Transverse colon (tissue), 4 donors: ENCODE data around the gene ASH1L. TPM values are rescaled to one million over a fixed set of nuclear protein-coding genes. Genes with fewer than 3 reads are reported as not detected.
"Not testable (repeated sequence)": the region's sequence is repeated elsewhere in the genome, so short reads cannot be mapped to it uniquely, and the experiment has no call there.

Experiments
- DNase-seq: peaks from one replicate; pipeline ENCODE4 v3.0.0-alpha.2; 2019
- H3K27ac ChIP-seq, 4 donors: fragments of 200-600 bp; sonication (generic); 2 replicates each; pipeline ENCODE4 v1.5.1; 2016 to 2018; ENCODE audit warnings: inconsistent platforms in 4 of 4
- H3K27me3 ChIP-seq: fragments of 200-600 bp; sonication (generic); 2 replicates; pipeline ENCODE4 v1.5.1; 2017; ENCODE audit warnings: inconsistent platforms
- H3K36me3 ChIP-seq, 4 donors: fragments of 200-600 bp; sonication (generic); 2 replicates each; pipeline ENCODE4 v1.5.1; 2017 to 2019; ENCODE audit warnings: inconsistent platforms in 4 of 4
- H3K4me1 ChIP-seq, 4 donors: fragments of 200-600 bp; sonication (generic); 2 replicates each; pipeline ENCODE4 v1.5.1; 2017 to 2020; ENCODE audit warnings: inconsistent platforms in 4 of 4
- H3K4me3 ChIP-seq, 4 donors: fragments of 200-600 bp; sonication (generic); 1 replicate in 1 of 4; 2 replicates in 3 of 4; pipeline versions ENCODE4 v1.5.1 to v1.6.1; 2017 to 2019; ENCODE audit warnings: inconsistent platforms in 4 of 4
- H3K9me3 ChIP-seq, 2 donors: fragments of 200-600 bp; sonication (generic); 2 replicates each; pipeline ENCODE4 v1.5.1; 2017 to 2019; ENCODE audit warnings: inconsistent platforms in 2 of 2
- EP300 ChIP-seq: sonication (generic); formaldehyde crosslinking; IDR thresholded peaks from one replicate; pipeline ENCODE4 v1.6.1; 2017; ENCODE audit warnings: antibody characterized with exemption, low read depth
- POLR2A ChIP-seq: fragments of 450-650 bp; IDR thresholded peaks from one replicate; pipeline ENCODE4 v1.6.1; 2016; ENCODE audit warnings: antibody characterized with exemption, mild to moderate bottlenecking, moderate library complexity
- POLR2AphosphoS5 ChIP-seq, 3 donors: sonication (generic); formaldehyde crosslinking; IDR thresholded peaks; one replicate each; pipeline ENCODE4 v1.6.1; 2016; ENCODE audit warnings: antibody characterized with exemption in 3 of 3
- WGBS, 2 donors: methylation state at CpG; one replicate each; pipeline ENCODE4 v1.1.5; 2018; ENCODE audit warnings: low coverage in 1 of 2; 5-methylcytosine and 5-hydroxymethylcytosine counted together
- in situ Hi-C, 4 donors: fragments of 200-750 bp; cut with MboI; loops; one replicate each; pipeline versions ENCODE4 v1.15.0 to v1.15.1; 2017; ENCODE audit warnings: low sequenced_read_pairs in 3 of 4, low pct_ligation_motif_present in 1 of 4, low pct_unique_long_range_greater_than_20kb in 1 of 4
- intact Hi-C: fragments of 100-400 bp; cut with DNase I; formaldehyde crosslinking; loops from one replicate; pipeline ENCODE4 v1.15.1; 2023; ENCODE audit warnings: low total_unique reads
- total RNA-seq, 4 donors: library from RNA; depleted of rRNA; stranded (reverse); fragments of >200 nt; gene quantifications; one replicate each; pipeline ENCODE4 v1.1.0, GENCODE V29; 2016
- TF ChIP-seq, protein P1 (sequence below), 5 experiments: fragments of 200-600 bp in 3 of 5; fragments of 450-650 bp in 2 of 5; sonication (generic) in 3 of 5; IDR thresholded peaks; 1 replicate in 2 of 5; 2 replicates in 3 of 5; pipeline ENCODE4 v1.5.1; 2016 to 2017; ENCODE audit warnings: antibody characterized with exemption in 5 of 5, inconsistent platforms in 3 of 5, mild to moderate bottlenecking in 2 of 5, moderate library complexity in 1 of 5

Gene ASH1L
- total RNA-seq, 4 donors from 2014 or later, result 47.4 to 206 (median 89.1) TPM

DNA sequence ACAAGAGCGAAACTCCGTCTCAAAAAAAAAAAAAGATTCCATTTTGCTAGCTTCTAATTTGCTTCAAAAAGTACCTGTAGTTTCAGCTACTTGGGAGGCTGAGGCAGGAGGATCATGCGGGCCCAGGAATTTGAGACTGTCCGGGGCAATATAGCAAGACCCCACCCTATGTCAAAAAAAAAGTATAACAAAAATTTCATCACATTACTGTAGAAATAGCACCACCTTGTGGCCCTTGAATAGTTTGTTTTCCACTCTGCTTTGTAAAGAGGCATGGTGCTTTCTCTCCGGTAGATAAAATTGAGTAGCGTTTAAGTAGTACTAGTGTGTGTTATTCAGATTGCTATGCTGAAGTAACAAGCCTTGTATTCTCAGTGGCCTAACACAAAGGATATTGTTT is 29.2 kb upstream of the ASH1L start:
- no peaks in the 10 kb centered on the region for H3K36me3 ChIP-seq
- 33 to 38% methylated on average over 6 of the region's 6 CpGs for WGBS, 2 donors
- TF ChIP-seq, protein P1, sequence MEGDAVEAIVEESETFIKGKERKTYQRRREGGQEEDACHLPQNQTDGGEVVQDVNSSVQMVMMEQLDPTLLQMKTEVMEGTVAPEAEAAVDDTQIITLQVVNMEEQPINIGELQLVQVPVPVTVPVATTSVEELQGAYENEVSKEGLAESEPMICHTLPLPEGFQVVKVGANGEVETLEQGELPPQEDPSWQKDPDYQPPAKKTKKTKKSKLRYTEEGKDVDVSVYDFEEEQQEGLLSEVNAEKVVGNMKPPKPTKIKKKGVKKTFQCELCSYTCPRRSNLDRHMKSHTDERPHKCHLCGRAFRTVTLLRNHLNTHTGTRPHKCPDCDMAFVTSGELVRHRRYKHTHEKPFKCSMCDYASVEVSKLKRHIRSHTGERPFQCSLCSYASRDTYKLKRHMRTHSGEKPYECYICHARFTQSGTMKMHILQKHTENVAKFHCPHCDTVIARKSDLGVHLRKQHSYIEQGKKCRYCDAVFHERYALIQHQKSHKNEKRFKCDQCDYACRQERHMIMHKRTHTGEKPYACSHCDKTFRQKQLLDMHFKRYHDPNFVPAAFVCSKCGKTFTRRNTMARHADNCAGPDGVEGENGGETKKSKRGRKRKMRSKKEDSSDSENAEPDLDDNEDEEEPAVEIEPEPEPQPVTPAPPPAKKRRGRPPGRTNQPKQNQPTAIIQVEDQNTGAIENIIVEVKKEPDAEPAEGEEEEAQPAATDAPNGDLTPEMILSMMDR (IDR thresholded peaks at IDR 0.05), result peak; percentile 49 to 56 (median 51)
- TF ChIP-seq EP300 (no peak), POLR2AphosphoS5 (IDR thresholded peaks at IDR 0.05) (no peak)
- H3K4me1 ChIP-seq, result no peaks in the 10 kb centered on the region
- no peaks in the 10 kb centered on the region for H3K9me3 ChIP-seq
- intact Hi-C loops (loop anchor here (10.0 kb wide), 1 partner anchor 337 kb away; the partner anchor contains the start of gene ENTREP3), in situ Hi-C loops (loop anchor here in 1 of 4 donors (25.0 kb wide), 2 partner anchors 254 to 329 kb away; partner anchors contain the start of genes CLK2, ENTREP3 and SCAMP3)
- H3K4me3 ChIP-seq, result no peak overlapping the region
- DNase-seq, result no peak
- no peaks in the 10 kb centered on the region for H3K27me3 ChIP-seq
- no peak overlapping the region for H3K27ac ChIP-seq

DNA sequence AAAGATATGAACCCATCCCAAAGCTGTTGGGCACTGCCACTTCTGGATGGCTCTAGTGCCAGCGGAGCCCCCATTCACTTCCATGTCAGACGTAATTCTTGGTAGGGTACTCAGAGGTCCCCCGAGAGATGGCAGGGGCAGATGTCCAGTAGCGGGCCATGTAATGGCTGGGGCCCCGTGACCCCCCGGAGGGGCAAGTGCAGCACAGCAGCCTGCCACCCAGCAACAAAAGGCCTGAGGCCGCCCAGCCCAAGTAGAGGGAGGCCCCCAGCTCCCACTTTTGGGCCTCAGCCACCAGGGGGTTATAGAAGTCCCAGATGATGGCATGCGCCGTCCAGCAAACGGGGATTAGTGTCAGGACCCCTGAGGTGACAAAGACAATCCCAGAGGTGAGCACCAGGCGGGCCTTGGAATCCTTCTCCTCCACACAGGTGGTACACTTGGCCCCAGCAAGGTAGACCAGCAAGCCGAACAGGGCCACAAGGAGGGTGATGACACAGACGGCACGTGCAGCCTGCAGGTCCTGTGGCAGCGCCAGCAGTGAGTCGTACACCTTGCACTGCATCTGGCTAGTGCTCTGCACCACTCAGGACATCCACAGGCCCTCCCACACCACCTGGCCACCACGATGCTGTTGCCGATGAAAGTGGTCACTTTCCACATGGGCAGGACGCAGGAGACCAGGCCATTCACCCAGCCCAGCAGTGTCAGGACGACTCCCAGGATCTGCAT is 28.1 kb upstream of the ASH1L start:
- H3K4me1 ChIP-seq, DNase-seq, H3K27ac ChIP-seq, H3K27me3 ChIP-seq, H3K36me3 ChIP-seq, H3K9me3 ChIP-seq, H3K4me3 ChIP-seq: not testable (repeated sequence)
- in situ Hi-C loops, result loop anchor here in 1 of 4 donors (25.0 kb wide), 2 partner anchors 253 to 328 kb away; partner anchors contain the start of genes CLK2, ENTREP3 and SCAMP3
- intact Hi-C loops, result loop anchor here (10.0 kb wide), 1 partner anchor 336 kb away; the partner anchor contains the start of gene ENTREP3
- WGBS, 2 donors, result 94% methylated on average over 20 of the region's 20 CpGs; no CpG with 5 or more reads in 1 of the 2 donors

DNA sequence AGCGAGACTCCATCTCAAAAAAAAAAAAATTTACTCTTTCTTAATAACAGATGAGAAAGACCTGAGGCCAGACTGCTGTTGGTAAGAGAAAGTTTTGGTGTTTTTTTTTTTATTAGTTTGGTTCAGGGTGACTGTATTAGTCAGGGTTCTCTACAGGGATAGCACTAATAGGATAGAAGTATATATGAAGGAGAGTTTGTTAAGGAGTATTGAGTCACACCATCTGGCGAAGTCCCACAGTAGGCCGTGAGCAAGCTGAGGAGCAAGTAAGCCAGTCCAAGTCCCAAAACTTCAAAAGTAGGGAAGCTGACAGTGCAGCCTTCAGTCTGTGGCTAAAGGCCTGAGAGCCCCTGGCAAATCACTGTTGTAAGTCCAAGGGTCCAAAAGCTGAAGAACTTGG is 26.7 kb upstream of the ASH1L start:
- H3K27ac ChIP-seq, H3K4me1 ChIP-seq, DNase-seq, H3K4me3 ChIP-seq, H3K27me3 ChIP-seq, intact Hi-C loops, H3K36me3 ChIP-seq, H3K9me3 ChIP-seq: not testable (repeated sequence)
- WGBS, 2 donors, result 91 to 100% methylated on average over 2 to 3 of the region's 3 CpGs
- in situ Hi-C loops, result loop anchor here in 1 of 4 donors (25.0 kb wide), 2 partner anchors 252 to 327 kb away; partner anchors contain the start of genes CLK2, ENTREP3 and SCAMP3

DNA sequence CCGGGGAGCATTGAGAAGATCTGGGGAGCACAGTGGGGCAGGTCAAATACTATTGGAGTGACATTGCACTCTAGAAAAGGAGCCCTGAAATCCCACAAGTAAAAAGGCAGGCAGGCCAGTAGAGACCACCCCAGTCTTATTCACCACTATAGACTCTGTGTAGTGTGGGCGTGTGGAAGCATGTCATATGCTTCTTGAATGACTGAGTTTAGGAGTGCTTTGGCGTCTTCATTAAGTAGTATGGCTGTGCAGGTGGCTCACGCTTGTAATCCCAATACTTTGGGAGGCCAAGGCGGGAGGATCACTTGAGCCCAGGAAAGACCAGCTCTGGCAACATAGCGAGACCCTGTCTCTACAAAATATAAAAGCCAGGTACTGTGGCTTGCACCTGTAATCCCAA is 21.2 kb upstream of the ASH1L start:
- H3K4me1 ChIP-seq, intact Hi-C loops, H3K9me3 ChIP-seq, H3K27ac ChIP-seq, H3K27me3 ChIP-seq, DNase-seq, H3K36me3 ChIP-seq, H3K4me3 ChIP-seq: not testable (repeated sequence)
- 93 to 100% methylated on average over 1 to 6 of the region's 6 CpGs for WGBS, 2 donors
- in situ Hi-C loops, result loop anchor here in 1 of 4 donors (25.0 kb wide), 2 partner anchors 247 to 322 kb away; partner anchors contain the start of genes CLK2, ENTREP3 and SCAMP3

DNA sequence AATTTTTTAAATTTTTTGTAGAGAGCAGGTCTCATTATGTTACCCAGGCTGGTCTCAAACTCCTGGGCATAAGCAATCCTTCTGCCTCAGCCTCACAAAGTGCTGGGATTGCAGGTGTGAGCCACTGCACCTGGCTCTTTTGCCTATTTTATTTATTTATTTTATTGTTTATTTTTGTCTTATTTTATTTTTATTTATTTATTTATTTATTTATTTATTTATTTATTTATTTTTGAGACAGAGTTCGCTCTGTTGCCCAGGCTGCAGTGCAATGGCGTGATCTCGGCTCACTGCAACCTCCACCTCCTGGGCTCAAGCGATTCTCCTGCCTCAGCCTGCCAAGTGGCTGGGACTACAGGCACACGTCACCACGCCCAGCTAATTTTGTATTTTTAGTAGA is 13.0 kb upstream of the ASH1L start:
- DNase-seq, H3K4me1 ChIP-seq, intact Hi-C loops, H3K27ac ChIP-seq, H3K9me3 ChIP-seq, H3K27me3 ChIP-seq, H3K36me3 ChIP-seq, H3K4me3 ChIP-seq: not testable (repeated sequence)
- in situ Hi-C loops, result loop anchor here in 1 of 4 donors (25.0 kb wide), 2 partner anchors 238 to 313 kb away; partner anchors contain the start of genes CLK2, ENTREP3 and SCAMP3
- 95 to 97% methylated on average over 6 of the region's 6 CpGs for WGBS, 2 donors

DNA sequence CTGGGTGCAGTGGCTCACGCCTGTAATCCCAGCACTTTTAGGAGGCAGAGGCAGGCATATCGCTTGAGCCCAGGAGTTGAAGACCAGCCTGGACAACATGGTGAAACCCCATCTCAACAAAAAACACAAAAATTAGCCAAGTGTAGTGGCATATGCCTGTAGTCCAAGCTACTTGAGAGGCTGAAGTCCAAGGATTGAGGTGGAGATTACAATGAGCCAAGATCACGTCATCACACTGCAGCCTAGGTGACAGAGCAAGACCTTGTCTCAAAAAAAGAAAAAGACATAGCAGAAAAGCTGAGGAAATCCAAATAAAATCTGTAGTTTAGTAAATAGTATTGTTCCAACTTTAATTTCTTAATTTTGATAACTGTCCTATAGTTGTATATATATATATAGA is 11.5 kb upstream of the ASH1L start:
- no peak for DNase-seq
- Histone ChIP-seq H3K4me3 (no peak overlapping the region), H3K27me3 (no peaks in the 10 kb centered on the region), H3K36me3 (no peaks in the 10 kb centered on the region), H3K27ac (no peak overlapping the region), H3K4me1 (no peaks in the 10 kb centered on the region), H3K9me3 (no peaks in the 10 kb centered on the region)
- TF ChIP-seq EP300, result no peak
- no peak for TF ChIP-seq POLR2A
- TF ChIP-seq, protein P1 (IDR thresholded peaks at IDR 0.05), result no peak
- no peak for TF ChIP-seq POLR2AphosphoS5 (IDR thresholded peaks at IDR 0.05)
- in situ Hi-C loops, result no loop called here
- WGBS, 2 donors, result 86 to 92% methylated on average over 2 to 3 of the region's 3 CpGs
- intact Hi-C loops, result no loop called here
